ENCODE measurements around the gene CARD8. TPM values are rescaled to one million over a fixed set of nuclear protein-coding genes. Genes with fewer than 3 reads are reported as not detected.

Gene CARD8
- total RNA-seq, 1 donor from 2014 or later = 57.6 TPM

DNA sequence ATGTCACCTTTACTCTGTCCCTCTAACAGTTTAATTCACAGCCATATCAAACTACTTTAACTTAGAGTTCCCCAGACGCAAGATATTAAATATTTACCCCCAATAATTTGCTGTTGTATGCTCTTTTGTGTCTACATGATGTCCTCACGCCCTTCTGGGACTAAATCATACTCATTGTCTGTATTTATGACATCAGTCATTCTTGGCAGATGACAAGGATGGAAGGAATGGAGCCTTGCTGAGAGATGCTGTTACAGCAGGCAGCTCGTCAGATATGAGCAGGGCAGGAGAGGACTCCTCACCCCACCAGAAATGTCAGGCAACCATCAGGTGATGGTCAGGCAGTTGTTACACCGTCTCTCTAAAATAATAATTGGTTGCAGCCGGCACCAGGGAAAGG is 41.8 kb downstream of the CARD8 start:
- DNase-seq (ENCODE audit: low spot score) = no peak

DNA sequence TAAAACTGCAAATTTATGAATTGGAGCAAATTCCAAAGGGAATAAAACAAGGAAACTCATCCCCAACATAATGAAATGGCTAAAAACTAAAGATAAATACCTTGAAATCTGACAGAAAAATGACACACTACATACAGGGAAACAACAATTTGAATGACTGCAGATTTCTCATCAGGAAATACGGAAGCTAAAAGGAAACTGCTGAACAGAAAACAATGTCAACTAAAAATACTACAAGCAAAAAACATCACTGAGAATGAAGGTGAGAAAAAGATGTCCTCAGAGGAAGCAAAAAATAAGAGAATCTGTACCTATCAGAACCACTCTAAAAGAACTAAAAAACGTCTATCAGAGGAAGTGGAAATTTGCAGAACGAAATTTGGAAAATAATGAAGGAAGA is 45.7 kb downstream of the CARD8 start:
- DNase-seq (ENCODE audit: low spot score) = no peak

- no peak for DNase-seq (ENCODE audit: low spot score)
Observed at GRCh38 chr19:48206397-48207093, 49.2 kb downstream of the CARD8 start.

DNA sequence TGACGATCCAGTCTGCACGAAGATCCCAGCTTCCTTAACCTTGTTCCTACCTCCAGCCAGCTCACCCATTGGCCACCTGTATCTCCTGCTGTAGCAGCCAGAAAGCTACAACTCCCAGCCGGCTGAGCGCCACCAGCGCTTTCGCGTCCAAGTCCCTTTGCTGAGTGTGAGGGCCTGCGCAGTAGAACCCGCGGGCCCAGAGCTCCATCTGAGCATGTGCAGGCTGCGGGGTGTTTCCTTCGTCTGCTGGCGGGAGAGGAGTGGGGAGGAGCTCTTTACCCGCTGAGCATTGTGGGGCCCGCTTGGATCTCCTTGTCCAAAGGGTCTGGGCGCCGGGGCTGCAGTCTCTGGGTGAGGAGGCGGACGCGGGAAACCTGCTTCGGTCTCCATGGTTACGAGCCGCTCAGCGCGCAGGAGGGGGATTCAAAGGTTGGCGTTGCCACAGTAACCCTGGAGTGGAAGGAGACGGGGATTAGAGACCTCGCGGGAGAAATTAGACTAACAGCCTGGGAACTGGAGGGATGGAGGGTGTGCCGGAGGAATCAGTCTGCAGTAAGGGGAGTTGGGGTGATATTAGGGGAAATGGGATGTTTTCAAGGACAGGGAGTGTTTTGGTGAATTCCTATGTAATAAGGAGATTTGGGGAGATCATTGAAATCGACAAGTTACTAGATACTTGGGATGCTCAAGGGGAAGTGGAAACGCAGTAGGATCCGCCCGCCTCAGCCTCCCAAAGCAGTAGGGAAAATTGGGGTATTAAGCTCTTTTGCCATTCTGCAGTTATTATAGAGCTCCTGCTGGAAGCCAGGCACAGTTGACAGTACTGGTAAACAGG is 51.7 kb downstream of the CARD8 start:
- DNase-seq (ENCODE audit: low spot score) = peak; percentile 97

DNA sequence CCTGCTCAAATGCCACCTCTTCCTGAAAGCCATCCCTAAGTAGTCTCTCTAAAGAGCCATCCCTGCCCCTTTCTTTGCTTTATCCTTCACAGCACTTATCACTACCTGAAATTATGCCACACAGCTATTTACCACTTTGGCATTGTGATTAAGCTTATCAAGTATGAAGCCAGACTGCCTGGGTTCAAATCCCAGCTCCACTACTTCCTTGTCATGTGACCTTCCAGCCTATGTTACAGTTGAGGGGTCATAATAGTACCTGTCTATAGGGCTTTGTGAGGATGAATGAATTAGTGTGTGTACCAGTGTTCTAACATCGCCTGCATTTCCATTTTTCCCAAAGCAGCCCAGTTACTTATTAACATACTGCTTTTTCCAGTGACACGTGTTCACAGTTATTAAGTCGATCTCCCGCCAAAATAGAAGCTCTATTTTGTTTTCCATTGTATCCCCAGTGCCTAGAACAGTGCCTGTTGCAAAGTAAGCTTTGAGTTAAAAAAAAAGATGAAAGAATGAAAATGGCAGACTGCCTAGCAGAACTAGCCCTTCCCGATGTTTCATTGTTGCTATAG is 52.4 kb downstream of the CARD8 start:
- no peak for DNase-seq (ENCODE audit: low spot score)

GRCh38 chr19:48196933-48197665 is 58.6 kb downstream of the CARD8 start:
- no peak for DNase-seq (ENCODE audit: low spot score)

GRCh38 chr19:48196321-48196763 is 59.4 kb downstream of the CARD8 start:
- DNase-seq (ENCODE audit: low spot score) = no peak

GRCh38 chr19:48194844-48195830 is 60.6 kb downstream of the CARD8 start:
- no peak for DNase-seq (ENCODE audit: low spot score)

- no peak for DNase-seq (ENCODE audit: low spot score)
Observed at GRCh38 chr19:48194041-48194843, 61.5 kb downstream of the CARD8 start.

DNA sequence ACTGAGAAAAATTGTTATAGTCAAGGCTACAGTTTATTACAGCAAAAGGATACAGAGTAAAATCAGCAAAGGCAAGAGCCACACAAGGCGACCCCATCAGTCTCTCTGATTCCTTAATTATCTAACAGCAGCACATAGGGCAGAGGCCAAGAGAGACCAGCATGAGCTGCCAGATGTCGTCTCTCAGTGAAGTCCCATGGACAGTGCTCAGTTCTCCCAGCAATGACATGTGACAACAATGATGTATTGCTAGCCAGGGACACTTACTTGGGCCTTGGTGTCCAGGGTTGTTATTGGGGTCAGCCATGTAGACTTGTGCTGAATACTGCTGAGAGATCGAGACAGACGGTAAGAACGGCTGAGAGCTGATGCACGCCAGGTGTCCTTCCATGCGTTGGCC is 63.0 kb downstream of the CARD8 start:
- no peak for DNase-seq (ENCODE audit: low spot score)

- DNase-seq (ENCODE audit: low spot score) = no peak
Observed at GRCh38 chr19:48190885-48191284, 64.8 kb downstream of the CARD8 start.

DNA sequence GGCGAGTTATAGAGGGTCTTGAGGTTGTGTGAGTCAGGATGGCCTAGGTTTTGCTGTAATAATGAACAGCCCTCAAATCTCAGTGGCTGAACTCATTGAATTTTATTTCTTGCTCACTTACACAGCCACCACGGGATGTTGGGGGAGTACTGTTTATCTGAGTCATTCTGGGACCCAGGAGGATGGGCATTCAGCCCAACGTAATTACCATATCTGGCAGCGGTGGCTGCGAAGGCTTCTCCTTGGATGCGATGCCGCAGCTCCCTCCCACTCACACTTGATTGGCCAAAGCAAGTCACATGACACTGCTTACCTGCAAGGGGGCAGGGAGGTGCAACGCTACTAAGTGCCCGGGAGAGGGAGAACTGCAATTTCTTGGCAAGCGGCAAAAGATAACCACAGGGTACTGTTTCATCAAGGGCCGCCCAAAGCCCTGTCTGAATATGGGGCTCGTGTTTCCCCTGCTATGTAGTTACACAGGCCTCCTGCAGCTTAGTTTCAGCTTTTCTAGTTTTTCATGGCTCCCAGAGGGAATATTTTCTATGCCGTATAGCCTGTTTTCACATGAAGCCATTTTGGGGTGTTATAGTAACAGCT is 65.3 kb downstream of the CARD8 start:
- DNase-seq (ENCODE audit: low spot score) = peak; percentile 67

GRCh38 chr19:48186541-48186991 is 69.1 kb downstream of the CARD8 start:
- peak; percentile 64 for DNase-seq (ENCODE audit: low spot score)

DNA sequence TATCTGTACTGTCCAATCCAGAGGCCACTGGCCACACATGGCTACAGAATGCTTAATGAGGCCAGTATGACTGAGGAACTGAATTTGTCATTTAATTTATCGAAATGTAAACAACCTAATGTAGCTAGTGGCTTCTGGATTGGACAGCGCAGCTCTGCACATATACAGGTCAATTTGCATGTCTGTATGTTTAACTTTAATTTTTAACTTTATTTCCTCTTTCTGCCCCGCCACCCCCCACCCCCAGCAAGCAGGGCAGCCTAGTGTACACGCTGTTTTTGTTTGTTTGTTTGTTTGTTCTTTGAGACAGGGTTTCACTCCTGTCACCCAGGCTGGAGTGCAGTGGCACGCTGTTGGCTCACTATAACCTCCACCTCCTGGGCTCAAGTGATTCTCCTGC is 69.7 kb downstream of the CARD8 start:
- peak; percentile 59 for DNase-seq (ENCODE audit: low spot score)

DNA sequence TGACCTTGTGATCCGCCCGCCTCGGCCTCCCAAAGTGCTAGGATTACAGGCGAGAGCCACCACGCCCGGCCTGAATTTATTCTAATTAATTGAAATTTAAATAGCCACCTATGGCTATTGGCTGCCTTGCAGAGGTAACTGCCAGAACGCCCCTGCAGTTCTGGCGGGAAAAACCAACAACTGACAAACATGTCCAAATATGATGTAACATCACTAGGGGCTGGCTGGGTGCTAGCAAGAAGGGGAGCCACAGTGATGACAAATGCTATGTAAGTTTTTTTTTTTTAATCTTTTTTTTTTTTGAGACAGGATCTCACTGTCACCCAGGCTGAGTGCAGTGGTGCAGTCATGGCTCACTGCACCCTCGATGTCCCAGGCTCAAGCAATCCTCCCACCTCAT is 72.4 kb downstream of the CARD8 start:
- DNase-seq (ENCODE audit: low spot score) = no peak

DNA sequence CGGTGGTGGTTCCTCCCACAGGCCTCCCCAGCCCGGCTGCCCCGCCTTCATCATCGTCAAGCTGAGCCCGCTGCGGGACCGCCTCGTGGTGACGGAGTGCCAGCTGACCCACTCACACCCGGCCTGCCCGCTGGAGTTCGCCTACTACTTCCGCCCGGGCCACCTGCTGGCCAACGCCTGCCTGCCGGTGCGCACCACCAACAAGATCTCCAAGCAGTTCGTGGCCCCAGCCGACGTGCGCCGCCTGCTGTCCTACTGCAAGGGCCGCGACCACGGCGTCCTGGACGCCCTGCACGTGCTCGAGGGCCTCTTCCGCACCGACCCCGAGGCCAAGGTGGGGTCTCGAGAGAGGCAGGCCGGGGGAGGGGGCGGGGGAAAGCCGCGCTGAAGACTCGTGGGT is 73.3 kb downstream of the CARD8 start:
- no peak for DNase-seq (ENCODE audit: low spot score)

GRCh38 chr19:48181505-48181904 is 74.2 kb downstream of the CARD8 start:
- DNase-seq (ENCODE audit: low spot score) = no peak

DNA sequence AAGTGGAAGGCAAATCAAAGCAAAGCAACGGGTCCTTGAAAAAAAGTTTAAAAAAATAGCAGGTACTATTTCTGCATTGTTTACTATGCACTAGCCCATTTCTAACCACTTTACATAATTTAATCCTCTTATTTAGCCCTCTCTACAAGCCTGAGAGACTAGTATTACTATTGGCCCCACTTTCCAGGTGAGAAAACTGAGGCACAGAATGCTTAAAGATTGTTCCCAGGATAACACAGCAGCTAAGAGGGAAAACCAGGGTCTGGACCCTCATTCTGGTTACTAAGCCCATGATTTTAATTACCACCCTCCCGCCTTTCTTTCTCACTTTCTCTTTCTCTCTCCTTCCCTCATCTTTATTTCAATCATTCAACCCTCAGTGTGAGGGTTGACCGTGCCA is 79.5 kb downstream of the CARD8 start:
- DNase-seq (ENCODE audit: low spot score) = no peak

- DNase-seq (ENCODE audit: low spot score) = no peak
Observed at GRCh38 chr19:48175578-48175977, 80.1 kb downstream of the CARD8 start.

Measured in mesenteric fat pad (tissue), 1 donor.